Lung (tissue), 12 donors: ENCODE measurements around the gene MELTF. TPM values are rescaled to one million over a fixed set of nuclear protein-coding genes. Genes with fewer than 3 reads are reported as not detected.
A peak's percentile ranks its signal among the peaks of the same experiment; 100 is the strongest.

ENCODE experiments used
- ATAC-seq: fragments of 200-7000 bp; cut with Tn5 transposase; one replicate; pipeline ENCODE4 v1.9.1; 2020; ENCODE audit warnings: moderate number of reproducible peaks; ENCODE audit not compliant: insufficient read depth, low FRiP score
- DNase-seq, 3 donors: peaks; one replicate each; pipeline ENCODE4 v3.0.0-alpha.2; 2013 to 2017
- H3K27ac ChIP-seq, 2 donors: one replicate each; pipeline ENCODE4 v1.5.1; 2013; ENCODE audit warnings: mild to moderate bottlenecking in 2 of 2, moderate library complexity in 2 of 2, control low read depth in 1 of 2, inconsistent platforms in 1 of 2, low read depth in 1 of 2, low read length in 1 of 2
- H3K27me3 ChIP-seq, 3 donors: one replicate each; pipeline ENCODE4 v1.5.1; 2013; ENCODE audit warnings: low read length in 2 of 3; ENCODE audit not compliant: control insufficient read depth in 3 of 3, insufficient read depth in 3 of 3
- H3K36me3 ChIP-seq, 4 donors: one replicate each; pipeline ENCODE4 v1.5.1; 2013; ENCODE audit warnings: low read length in 4 of 4, mild to moderate bottlenecking in 1 of 4, moderate library complexity in 1 of 4; ENCODE audit not compliant: control insufficient read depth in 4 of 4, insufficient read depth in 4 of 4
- H3K4me1 ChIP-seq, 5 donors: one replicate each; pipeline ENCODE4 v1.5.1; 2013; ENCODE audit warnings: low read length in 5 of 5, mild to moderate bottlenecking in 2 of 5, moderate library complexity in 1 of 5; ENCODE audit not compliant: control insufficient read depth in 5 of 5, insufficient read depth in 5 of 5
- H3K4me3 ChIP-seq: one replicate; pipeline ENCODE4 v1.5.1; 2013; ENCODE audit warnings: mild to moderate bottlenecking, control low read depth, moderate library complexity
- H3K9ac ChIP-seq, 2 donors: one replicate each; pipeline ENCODE4 v1.5.1; 2013; ENCODE audit warnings: low read length in 2 of 2, control low read depth in 1 of 2; ENCODE audit not compliant: insufficient read depth in 1 of 2
- H3K9me3 ChIP-seq, 4 donors: one replicate each; pipeline ENCODE4 v1.5.1; 2013; ENCODE audit warnings: low read length in 3 of 4, mild to moderate bottlenecking in 1 of 4, moderate library complexity in 1 of 4; ENCODE audit not compliant: control insufficient read depth in 4 of 4, insufficient read depth in 3 of 4
- WGBS, 2 donors: extraction: QIAGEN DNeasy Blood & Tissue Kit; methylation state at CpG; one replicate each; pipeline ENCODE4 v1.1.7; 2013; 5-methylcytosine and 5-hydroxymethylcytosine counted together
- polyA plus RNA-seq, 2 donors: library from polyadenylated mRNA; stranded (reverse); fragments of 200-250 nt; gene quantifications; one replicate each; pipeline ENCODE4 v1.2.1, GENCODE V29; 2013
- total RNA-seq, 2 donors: library from RNA; depleted of rRNA in 1 of 2; stranded (reverse); fragments of >200 nt in 1 of 2; gene quantifications; one replicate each; pipeline ENCODE4 v1.2.1, GENCODE V29; 2014 to 2021
- TF ChIP-seq, protein P1 (sequence below): IDR thresholded peaks from 2 replicates; pipeline ENCODE4 v1.5.1; 2012; ENCODE audit warnings: mild to moderate bottlenecking; ENCODE audit errors: control extremely low read depth, extremely low read depth
- donor health status: control.
- donor health status: control.
- donor health status: Bipolar disorder and iron deficiency.
- donor health status: healthy.
- donor health status: DM: yes; HTN: yes; CAD: no.

The MELTF gene
- total and polyA plus RNA-seq, 4 donors = 2.6 to 10.6 (median 3.9) TPM

DNA sequence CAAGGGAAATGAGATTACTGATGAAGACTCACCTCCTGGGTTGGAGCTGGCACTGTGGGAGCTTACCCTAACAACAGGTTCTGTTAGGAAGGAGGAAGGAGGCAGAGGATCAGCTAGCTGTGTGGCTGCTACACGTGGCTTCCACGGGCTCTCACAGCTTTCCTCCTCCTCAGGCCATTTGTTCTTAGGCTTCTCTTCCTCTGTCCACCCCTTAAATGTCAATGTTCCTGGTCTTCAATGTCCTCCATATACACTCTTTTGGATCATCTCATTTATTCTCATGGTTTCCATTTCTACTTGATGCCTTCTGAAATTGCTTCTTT, 66.0 kb downstream of the MELTF start:
- H3K27ac ChIP-seq = no peak overlapping the region
- ATAC-seq (no peak), DNase-seq (no peak)
- H3K9me3 ChIP-seq = no peaks in the 10 kb centered on the region
- 80 to 88% methylated on average over 2 of the region's 2 CpGs for WGBS, 2 donors
- H3K27me3 ChIP-seq = peaks cover 0 to 38% (median 37%) of the 10 kb centered on the region in 3 donors
- H3K9ac ChIP-seq = no peak overlapping the region
- peaks cover 0 to 22% (median 9%) of the 10 kb centered on the region in 5 donors for H3K4me1 ChIP-seq
- TF ChIP-seq, protein P1, sequence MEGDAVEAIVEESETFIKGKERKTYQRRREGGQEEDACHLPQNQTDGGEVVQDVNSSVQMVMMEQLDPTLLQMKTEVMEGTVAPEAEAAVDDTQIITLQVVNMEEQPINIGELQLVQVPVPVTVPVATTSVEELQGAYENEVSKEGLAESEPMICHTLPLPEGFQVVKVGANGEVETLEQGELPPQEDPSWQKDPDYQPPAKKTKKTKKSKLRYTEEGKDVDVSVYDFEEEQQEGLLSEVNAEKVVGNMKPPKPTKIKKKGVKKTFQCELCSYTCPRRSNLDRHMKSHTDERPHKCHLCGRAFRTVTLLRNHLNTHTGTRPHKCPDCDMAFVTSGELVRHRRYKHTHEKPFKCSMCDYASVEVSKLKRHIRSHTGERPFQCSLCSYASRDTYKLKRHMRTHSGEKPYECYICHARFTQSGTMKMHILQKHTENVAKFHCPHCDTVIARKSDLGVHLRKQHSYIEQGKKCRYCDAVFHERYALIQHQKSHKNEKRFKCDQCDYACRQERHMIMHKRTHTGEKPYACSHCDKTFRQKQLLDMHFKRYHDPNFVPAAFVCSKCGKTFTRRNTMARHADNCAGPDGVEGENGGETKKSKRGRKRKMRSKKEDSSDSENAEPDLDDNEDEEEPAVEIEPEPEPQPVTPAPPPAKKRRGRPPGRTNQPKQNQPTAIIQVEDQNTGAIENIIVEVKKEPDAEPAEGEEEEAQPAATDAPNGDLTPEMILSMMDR = no peak
- H3K4me3 ChIP-seq = no peak overlapping the region
- peaks cover 0 to 5% (median 0%) of the 10 kb centered on the region in 4 donors for H3K36me3 ChIP-seq

DNA sequence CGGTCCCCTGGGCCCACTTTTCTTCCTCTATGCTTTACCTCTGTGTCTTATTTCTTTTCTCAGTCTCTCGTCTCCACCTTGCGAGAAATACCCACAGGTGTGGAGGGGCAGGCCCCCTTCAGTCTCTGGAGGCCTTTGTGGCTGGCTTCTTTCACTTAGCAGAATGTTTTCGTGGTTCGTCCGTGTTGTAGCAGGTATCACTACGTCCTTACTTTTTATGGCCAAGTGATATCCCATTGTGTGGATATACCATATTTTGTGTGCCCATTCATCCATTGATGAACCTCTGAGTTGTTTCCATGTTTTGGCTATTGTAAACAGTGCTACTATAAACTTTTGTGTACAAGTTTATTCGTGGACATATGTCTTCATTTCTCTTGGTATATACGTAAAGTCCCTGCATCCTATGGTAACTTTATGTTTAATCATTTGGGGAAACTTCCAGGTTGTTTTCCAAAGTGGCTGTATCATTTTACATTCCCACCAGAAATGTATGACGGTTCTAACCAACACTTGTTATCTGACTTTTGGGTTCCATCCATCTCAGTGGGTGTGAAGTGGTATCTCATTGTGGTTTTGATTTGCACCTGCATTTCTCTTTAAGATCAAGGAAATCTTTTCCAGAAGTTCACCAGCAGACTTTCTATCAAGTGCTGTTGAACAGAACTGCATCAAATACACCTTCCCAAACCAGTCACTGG, 66.5 kb downstream of the MELTF start:
- no peak overlapping the region for H3K4me3 ChIP-seq
- peaks cover 0 to 5% (median 0%) of the 10 kb centered on the region in 4 donors for H3K36me3 ChIP-seq
- no peak overlapping the region for H3K27ac ChIP-seq
- H3K9me3 ChIP-seq = no peaks in the 10 kb centered on the region
- peaks cover 0 to 34% (median 34%) of the 10 kb centered on the region in 3 donors for H3K27me3 ChIP-seq
- no peak for DNase-seq
- TF ChIP-seq, protein P1 = no peak
- no peak overlapping the region for H3K9ac ChIP-seq
- ATAC-seq = no peak
- WGBS, 2 donors = 91 to 92% methylated on average over 10 of the region's 10 CpGs
- peaks cover 0 to 18% (median 5%) of the 10 kb centered on the region in 5 donors for H3K4me1 ChIP-seq

DNA sequence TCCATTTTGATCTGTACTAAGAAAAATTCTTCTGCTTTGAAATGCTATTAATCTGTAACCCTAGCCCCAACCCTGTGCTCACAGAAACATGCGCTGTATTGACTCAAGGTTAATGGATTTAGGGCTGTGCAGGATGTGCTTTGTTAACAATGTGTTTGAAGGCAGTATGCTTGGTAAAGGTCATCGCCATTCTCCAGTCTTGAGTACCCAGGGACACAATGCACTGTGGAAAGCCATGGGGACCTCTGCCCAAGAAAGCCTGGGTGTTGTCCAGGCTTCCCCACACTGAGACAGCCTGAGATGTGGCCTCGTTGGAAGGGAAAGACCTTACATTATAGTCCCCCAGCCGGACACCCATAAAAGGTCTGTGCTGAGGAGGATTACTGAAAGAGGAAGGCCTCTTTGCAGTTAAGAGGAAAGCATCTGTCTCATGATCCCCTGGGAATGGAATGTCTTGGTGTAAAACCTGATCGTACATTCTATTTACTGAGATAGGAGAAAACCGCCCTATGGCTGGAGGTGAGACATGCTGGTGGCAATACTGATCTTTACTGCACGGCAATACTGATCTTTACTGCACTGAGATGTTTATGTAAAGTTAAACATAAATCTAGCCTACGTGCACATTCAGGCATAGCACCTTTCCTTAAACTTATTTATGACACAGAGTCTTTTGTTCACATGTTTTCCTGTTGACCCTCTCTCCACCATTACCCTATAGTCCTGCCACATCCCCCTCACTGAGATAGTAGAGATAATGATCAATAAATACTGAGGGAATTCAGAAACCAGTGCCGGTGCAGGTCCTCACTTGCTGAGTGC, 67.3 kb downstream of the MELTF start:
- no peak overlapping the region for H3K27ac ChIP-seq
- ATAC-seq = no peak
- H3K36me3 ChIP-seq = peaks cover 0 to 5% (median 0%) of the 10 kb centered on the region in 4 donors
- no peak overlapping the region for H3K9ac ChIP-seq
- peaks cover 0 to 27% (median 27%) of the 10 kb centered on the region in 3 donors for H3K27me3 ChIP-seq
- no peak overlapping the region for H3K4me3 ChIP-seq
- DNase-seq = peak in 1 of 3 donors; percentile 10
- TF ChIP-seq, protein P1 = no peak
- no peaks in the 10 kb centered on the region for H3K9me3 ChIP-seq
- 79 to 84% methylated on average over 9 of the region's 9 CpGs for WGBS, 2 donors
- H3K4me1 ChIP-seq = peaks cover 0 to 10% (median 2%) of the 10 kb centered on the region in 5 donors
